BLaER1 (cell line): ENCODE results near the gene ZNF90.

Experiments used
- H3K27ac ChIP-seq: shearing (Covaris generic); formaldehyde crosslinking; 2 replicates; pipeline ENCODE4 v1.8.1; 2022
- H3K27me3 ChIP-seq: shearing (Covaris generic); formaldehyde crosslinking; 2 replicates; pipeline ENCODE4 v1.8.1; 2022
- H3K36me3 ChIP-seq: shearing (Covaris generic); formaldehyde crosslinking; 2 replicates; pipeline ENCODE4 v1.8.1; 2022
- H3K4me1 ChIP-seq: shearing (Covaris generic); formaldehyde crosslinking; 2 replicates; pipeline ENCODE4 v1.8.1; 2022
- H3K4me2 ChIP-seq: shearing (Covaris generic); formaldehyde crosslinking; 2 replicates; pipeline ENCODE4 v1.8.1; 2022
- H3K4me3 ChIP-seq: shearing (Covaris generic); formaldehyde crosslinking; 2 replicates; pipeline ENCODE4 v1.8.1; 2022
- H3K9ac ChIP-seq: shearing (Covaris generic); formaldehyde crosslinking; 2 replicates; pipeline ENCODE4 v1.8.1; 2022
- H3K9me3 ChIP-seq: shearing (Covaris generic); formaldehyde crosslinking; 2 replicates; pipeline ENCODE4 v1.8.1; 2022
- H4K20me1 ChIP-seq: shearing (Covaris generic); formaldehyde crosslinking; 2 replicates; pipeline ENCODE4 v1.8.1; 2022
- Cebpa-rat ChIP-seq: shearing (Covaris generic); IDR thresholded peaks from 2 replicates; pipeline ENCODE4 v1.8.1; 2022

ZNF90 gene

DNA sequence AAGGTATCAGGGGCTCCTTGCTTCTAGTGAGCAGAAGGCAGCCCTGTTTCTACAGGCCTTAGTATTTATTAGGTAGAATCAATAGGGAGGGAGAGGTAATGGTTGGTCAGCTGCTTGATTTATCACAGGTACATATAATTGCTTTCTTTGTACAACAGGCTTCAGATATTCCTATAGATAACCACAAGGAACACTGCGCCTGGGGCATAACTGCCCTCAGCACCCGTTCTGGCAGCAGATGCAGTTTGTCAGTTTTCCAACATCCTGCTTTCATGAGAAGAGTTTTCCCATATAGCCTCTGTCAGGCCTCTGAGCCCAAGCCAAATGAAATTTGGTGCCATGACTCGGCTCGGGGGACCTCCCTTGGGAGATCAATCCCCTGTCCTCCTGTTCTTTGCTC lies 76.8 kb downstream of the ZNF90 start:
- Histone ChIP-seq H3K4me3 (no peak overlapping the region), H3K27ac (no peak overlapping the region)
- TF ChIP-seq Cebpa-rat: no peak

DNA sequence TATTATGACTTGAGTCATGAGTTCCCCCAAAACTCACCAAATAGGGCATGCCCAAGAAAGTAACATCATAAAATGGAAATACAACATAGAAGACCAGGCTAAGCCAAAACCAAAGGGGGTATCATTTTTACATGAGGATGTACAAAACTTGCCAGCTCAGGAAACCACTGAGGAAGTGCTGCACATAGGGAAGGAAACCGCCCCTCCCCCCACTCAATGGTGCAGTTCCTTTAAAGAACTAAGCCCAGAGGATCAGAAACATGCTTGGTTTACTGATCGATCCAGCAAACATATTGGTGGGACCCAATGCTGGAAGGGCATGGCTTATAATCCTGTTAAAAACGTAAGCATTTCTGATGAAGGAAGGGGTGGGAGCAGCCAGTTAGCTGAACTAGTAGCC lies 85.0 kb downstream of the ZNF90 start:
- TF ChIP-seq Cebpa-rat: no peak
- Histone ChIP-seq H3K4me1 (peaks cover 29% of the 10 kb centered on the region), H3K4me2 (peak overlapping the region; percentile 79), H3K27me3 (no peaks in the 10 kb centered on the region), H3K9me3 (peaks cover 56% of the 10 kb centered on the region), H3K36me3 (peaks cover 21% of the 10 kb centered on the region), H3K9ac (no peak overlapping the region), H4K20me1 (no peaks in the 10 kb centered on the region), H3K27ac (peak overlapping the region; percentile 63), H3K4me3 (peak overlapping the region; percentile 31)

More for the DNA sequence above, 76.8 kb downstream of the ZNF90 start:
- Histone ChIP-seq H3K4me2 (no peak overlapping the region), H3K36me3 (no peaks in the 10 kb centered on the region), H4K20me1 (no peaks in the 10 kb centered on the region), H3K9me3 (peaks cover 22% of the 10 kb centered on the region), H3K27me3 (no peaks in the 10 kb centered on the region), H3K9ac (no peak overlapping the region), H3K4me1 (no peaks in the 10 kb centered on the region)

GRCh38 chr19:20164456-20164855 lies 86.7 kb downstream of the ZNF90 start:
- H3K9ac ChIP-seq: no peak overlapping the region
- H4K20me1 ChIP-seq: no peaks in the 10 kb centered on the region
- H3K27me3 ChIP-seq: no peaks in the 10 kb centered on the region
- H3K4me3 ChIP-seq: no peak overlapping the region; the same call in 1 of the 2 replicates
- H3K4me2 ChIP-seq: no peak overlapping the region
- H3K36me3 ChIP-seq: peaks cover 37% of the 10 kb centered on the region
- no peak overlapping the region for H3K27ac ChIP-seq
- peaks cover 73% of the 10 kb centered on the region for H3K9me3 ChIP-seq
- TF ChIP-seq Cebpa-rat: no peak
- peaks cover 34% of the 10 kb centered on the region for H3K4me1 ChIP-seq

GRCh38 chr19:20165971-20166592 lies 88.3 kb downstream of the ZNF90 start:
- Histone ChIP-seq H4K20me1 (no peaks in the 10 kb centered on the region), H3K4me3 (no peak overlapping the region), H3K4me2 (no peak overlapping the region), H3K27me3 (no peaks in the 10 kb centered on the region), H3K9me3 (peaks cover 89% of the 10 kb centered on the region), H3K9ac (no peak overlapping the region), H3K36me3 (peaks cover 53% of the 10 kb centered on the region), H3K4me1 (peaks cover 32% of the 10 kb centered on the region), H3K27ac (peak overlapping the region; percentile 41; the same call in 1 of the 2 replicates)
- TF ChIP-seq Cebpa-rat: no peak

DNA sequence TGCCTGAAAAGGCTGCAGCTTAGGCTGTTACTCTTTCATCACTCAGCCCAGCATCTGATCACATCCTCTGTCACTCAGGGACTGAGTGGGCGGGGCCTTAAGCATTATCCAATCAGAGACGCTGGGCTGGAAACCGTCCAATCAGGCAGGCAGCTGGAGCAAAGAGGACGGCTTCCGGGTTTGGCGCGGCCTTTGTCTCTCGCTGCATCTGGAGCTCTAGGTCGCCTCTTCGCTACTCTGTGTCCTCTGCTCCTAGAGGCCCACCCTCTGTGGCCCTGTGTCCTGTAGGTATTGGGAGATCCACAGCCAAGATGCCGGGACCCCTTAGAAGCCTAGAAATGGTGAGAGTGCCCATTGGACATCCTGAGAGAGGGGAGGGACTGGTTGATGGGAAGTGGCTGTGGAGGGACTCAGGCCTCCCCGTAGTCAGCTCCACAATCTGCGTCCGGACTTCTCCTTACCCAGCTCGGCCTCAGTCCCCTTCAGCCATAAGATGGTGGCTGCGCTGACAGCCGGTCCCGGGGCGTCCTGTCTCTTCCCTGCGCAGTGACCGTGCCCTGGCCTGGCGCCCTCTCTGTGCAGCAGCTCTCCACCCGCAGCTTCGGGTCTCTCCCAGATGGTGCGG lies 89.3 kb downstream of the ZNF90 start, which contains the start of gene ZNF486:
Gene ZNF486 (plus strand): TSS at position 195 of the 625 bp plus-strand sequence. CDS start 117 bp downstream, at position 312.
- peak within 1 kb of the TSS; percentile 73 for H3K4me2 ChIP-seq
- TF ChIP-seq Cebpa-rat: peak; percentile 45; the same call in 1 of the 2 replicates
- peaks cover 95% of the 10 kb centered on the region for H3K9me3 ChIP-seq
- no peaks in the 10 kb centered on the region for H4K20me1 ChIP-seq
- H3K4me1 ChIP-seq: peaks cover 22% of the 10 kb centered on the region
- peaks cover 64% of the 10 kb centered on the region for H3K36me3 ChIP-seq
- peak within 1 kb of the TSS; percentile 86 for H3K27ac ChIP-seq
- H3K4me3 ChIP-seq: peak within 1 kb of the TSS; percentile 77
- H3K9ac ChIP-seq: peak within 1 kb of the TSS; percentile 85
- no peaks in the 10 kb centered on the region for H3K27me3 ChIP-seq

GRCh38 chr19:20167651-20168122 lies 89.9 kb downstream of the ZNF90 start:
- Histone ChIP-seq H3K27ac (peak overlapping the region; percentile 86), H3K4me3 (peak overlapping the region; percentile 77), H3K36me3 (peaks cover 69% of the 10 kb centered on the region), H3K4me2 (peak overlapping the region; percentile 73), H4K20me1 (no peaks in the 10 kb centered on the region), H3K27me3 (no peaks in the 10 kb centered on the region), H3K4me1 (peaks cover 16% of the 10 kb centered on the region), H3K9ac (peak overlapping the region; percentile 85), H3K9me3 (peaks cover 95% of the 10 kb centered on the region)
- no peak for TF ChIP-seq Cebpa-rat
